Large intestine (tissue), 3 donors: ENCODE measurements around the gene PPP2R2B. TPM values are rescaled to one million over a fixed set of nuclear protein-coding genes. Genes with fewer than 3 reads are reported as not detected.

Experiments
- DNase-seq, 2 donors: peaks; one replicate each; pipeline versions ENCODE4 v3.0.0 to v3.0.0-alpha.2; 2013
- H3K27ac ChIP-seq: one replicate; pipeline ENCODE4 v1.5.1; 2013; ENCODE audit warnings: low read length
- H3K27me3 ChIP-seq: 2 replicates; pipeline ENCODE4 v1.6.1; 2013; ENCODE audit warnings: low read length; ENCODE audit not compliant: control insufficient read depth, insufficient read depth
- H3K36me3 ChIP-seq: 2 replicates; pipeline ENCODE4 v1.6.1; 2013; ENCODE audit warnings: low read length; ENCODE audit not compliant: control insufficient read depth, insufficient read depth
- H3K4me1 ChIP-seq: one replicate; pipeline ENCODE4 v1.6.1; 2013; ENCODE audit warnings: low read length; ENCODE audit not compliant: control insufficient read depth, insufficient read depth
- H3K4me3 ChIP-seq: one replicate; pipeline ENCODE4 v1.5.1; 2013; ENCODE audit warnings: low read length
- H3K9me3 ChIP-seq: one replicate; pipeline ENCODE4 v1.6.1; 2013; ENCODE audit warnings: mild to moderate bottlenecking, low read depth, low read length, moderate library complexity; ENCODE audit not compliant: control insufficient read depth
- WGBS: methylation state at CpG from one replicate; pipeline ENCODE4 v1.1.5; 2013; ENCODE audit warnings: low lambda C conversion rate; ENCODE audit not compliant: insufficient coverage; 5-methylcytosine and 5-hydroxymethylcytosine counted together
- polyA plus RNA-seq: library from polyadenylated mRNA; unstranded; fragments of 120-200 nt; gene quantifications from one replicate; pipeline ENCODE4 v1.2.1, GENCODE V29; 2013

Gene PPP2R2B
- polyA plus RNA-seq, 1 donor = 8.0 TPM

GRCh38 chr5:146889169-146889568, 10.6 kb upstream of the PPP2R2B start:
- Histone ChIP-seq H3K36me3 (no peaks in the 10 kb centered on the region), H3K9me3 (no peaks in the 10 kb centered on the region), H3K27ac (peak overlapping the region; percentile 16), H3K4me3 (no peak overlapping the region), H3K27me3 (no peaks in the 10 kb centered on the region), H3K4me1 (peaks cover 5% of the 10 kb centered on the region)
- peak; percentile 31 to 51 for DNase-seq
- WGBS = no CpG with 5 or more reads among the region's 1 CpG

- WGBS = 58% methylated on average over 2 of the region's 3 CpGs
- no peak for DNase-seq
- H3K27me3 ChIP-seq = no peaks in the 10 kb centered on the region
- peak overlapping the region; percentile 16 for H3K27ac ChIP-seq
- H3K36me3 ChIP-seq = no peaks in the 10 kb centered on the region
- H3K4me3 ChIP-seq = no peak overlapping the region
- no peaks in the 10 kb centered on the region for H3K9me3 ChIP-seq
- H3K4me1 ChIP-seq = peaks cover 6% of the 10 kb centered on the region
These were observed 9.9 kb upstream of the PPP2R2B start for GRCh38 chr5:146888351-146888978.

- no peaks in the 10 kb centered on the region for H3K9me3 ChIP-seq
- H3K27ac ChIP-seq = peak overlapping the region; percentile 88
- peaks cover 12% of the 10 kb centered on the region for H3K4me1 ChIP-seq
- peak; percentile 37 to 81 for DNase-seq
- WGBS = 50% methylated on average over 1 of the region's 5 CpGs
- no peak overlapping the region for H3K4me3 ChIP-seq
- H3K27me3 ChIP-seq = peaks cover 6% of the 10 kb centered on the region
- no peaks in the 10 kb centered on the region for H3K36me3 ChIP-seq
These were observed 5.6 kb upstream of the PPP2R2B start for GRCh38 chr5:146884066-146884626.

DNA sequence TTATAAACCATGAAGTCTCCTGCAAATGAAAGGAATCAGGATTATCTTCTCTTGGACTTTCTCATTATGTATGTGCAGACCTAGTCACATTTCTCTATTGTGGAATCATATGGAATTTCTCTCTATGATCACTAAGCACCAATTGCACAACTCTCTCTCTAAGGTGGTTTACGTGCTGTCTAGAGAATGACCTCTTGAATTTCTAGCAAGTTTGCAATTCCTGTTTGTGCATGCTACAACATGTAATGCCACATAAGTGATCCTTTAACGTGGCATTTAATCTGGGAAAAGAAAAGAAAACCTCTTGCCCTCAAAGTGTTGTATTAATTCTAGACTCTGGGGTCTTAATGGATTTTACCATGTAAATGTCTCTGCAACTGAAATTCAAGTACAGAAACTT, 5.0 kb upstream of the PPP2R2B start:
- peaks cover 15% of the 10 kb centered on the region for H3K4me1 ChIP-seq
- WGBS = 50% methylated on average over 1 of the region's 2 CpGs
- H3K27ac ChIP-seq = peak overlapping the region; percentile 88
- no peaks in the 10 kb centered on the region for H3K9me3 ChIP-seq
- H3K36me3 ChIP-seq = no peaks in the 10 kb centered on the region
- H3K4me3 ChIP-seq = no peak overlapping the region
- DNase-seq = peak; percentile 73 to 87
- peaks cover 12% of the 10 kb centered on the region for H3K27me3 ChIP-seq

DNA sequence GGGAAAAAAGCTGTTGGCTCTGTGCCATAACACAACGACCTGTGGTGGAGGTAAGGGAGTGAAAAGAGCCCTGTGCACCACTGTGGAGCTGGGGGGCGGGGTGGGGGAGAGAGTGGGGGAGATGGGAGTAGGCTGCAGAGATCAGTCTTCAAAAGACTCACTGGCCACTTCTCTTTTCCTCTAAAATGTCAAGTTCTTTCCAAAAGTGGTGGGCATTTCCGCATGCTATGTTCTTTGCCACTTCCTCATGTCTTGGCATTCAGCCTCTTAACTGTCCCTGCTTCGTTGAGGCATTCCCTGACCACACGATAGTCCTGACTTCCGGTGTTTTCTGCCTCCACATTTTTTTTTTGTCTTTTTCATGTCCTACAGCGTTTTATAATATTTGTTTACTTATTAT, 2.4 kb upstream of the PPP2R2B start:
- WGBS = 95% methylated on average over 5 of the region's 7 CpGs
- no peak for DNase-seq
- Histone ChIP-seq H3K27me3 (peaks cover 31% of the 10 kb centered on the region), H3K4me3 (no peak overlapping the region), H3K4me1 (peaks cover 15% of the 10 kb centered on the region), H3K27ac (no peak overlapping the region), H3K9me3 (no peaks in the 10 kb centered on the region), H3K36me3 (no peaks in the 10 kb centered on the region)

DNA sequence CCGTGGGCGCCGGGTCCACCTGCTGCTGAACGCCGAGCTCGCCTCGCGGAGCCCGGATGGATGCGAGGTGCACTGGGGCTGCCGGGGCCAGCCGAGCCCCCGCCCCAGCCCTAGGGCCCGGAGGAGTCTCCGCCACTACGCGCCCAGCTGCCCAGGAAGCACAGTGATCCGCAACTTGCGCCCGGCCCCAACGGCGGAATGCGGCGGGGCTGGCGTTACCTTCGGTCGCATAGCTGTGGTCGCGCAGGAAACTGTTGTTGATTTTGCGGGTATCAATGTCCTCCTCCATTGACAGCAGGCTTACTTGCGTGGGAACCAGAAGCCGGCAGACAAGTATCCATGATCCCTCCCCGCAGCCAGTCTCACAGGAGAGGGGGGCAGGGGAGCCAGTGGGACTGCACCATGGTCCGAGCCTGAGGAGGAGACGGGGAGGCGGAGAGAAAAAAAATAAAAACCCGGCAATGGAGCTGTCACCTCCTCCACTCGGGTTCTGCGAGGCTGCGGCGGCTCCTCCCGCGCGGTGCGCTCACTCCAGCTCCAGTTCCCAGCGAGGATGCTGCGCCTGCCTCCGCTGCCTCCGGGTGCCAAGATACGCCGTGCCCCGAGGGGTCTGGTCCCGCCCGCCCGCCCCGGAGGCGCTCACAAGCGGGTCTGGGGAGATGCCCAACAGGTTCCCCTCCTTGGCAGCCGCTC, 628 bp downstream of the PPP2R2B start:
- Histone ChIP-seq H3K27me3 (peaks cover 31% of the 10 kb centered on the region), H3K4me1 (peaks cover 7% of the 10 kb centered on the region), H3K9me3 (no peaks in the 10 kb centered on the region), H3K36me3 (no peaks in the 10 kb centered on the region), H3K27ac (no peak overlapping the region), H3K4me3 (peak overlapping the region; percentile 50)
- peak in 1 of 2 donors; percentile 41 for DNase-seq
- WGBS = no CpG with 5 or more reads among the region's 59 CpGs

DNA sequence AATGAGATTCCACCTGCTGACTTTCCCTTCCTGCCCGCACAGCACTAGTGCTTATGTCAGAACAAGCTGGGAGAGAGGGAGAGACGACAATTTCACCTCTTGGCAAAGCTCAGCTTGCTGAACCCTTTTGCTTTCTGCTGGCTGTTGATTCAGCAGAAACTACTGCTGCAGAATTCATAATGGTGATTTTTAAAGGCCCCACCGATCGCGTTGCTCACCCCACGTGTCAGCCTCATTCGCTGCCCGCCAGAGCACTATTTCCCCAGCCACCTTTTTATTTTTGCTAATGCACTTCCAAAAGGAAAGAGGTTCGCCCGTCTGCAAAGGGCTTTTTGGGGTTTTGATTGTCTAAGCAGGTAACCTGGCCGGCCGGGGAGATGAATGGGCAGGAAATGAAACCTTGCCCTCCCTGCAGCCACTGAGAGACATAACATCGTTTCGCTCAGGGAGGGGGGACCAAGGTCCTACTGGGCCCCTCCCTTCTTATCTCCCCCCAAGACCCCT, 1.3 kb downstream of the PPP2R2B start:
- DNase-seq = peak in 1 of 2 donors; percentile 20
- Histone ChIP-seq H3K27me3 (peaks cover 31% of the 10 kb centered on the region), H3K36me3 (no peaks in the 10 kb centered on the region), H3K4me3 (peak overlapping the region; percentile 50), H3K9me3 (no peaks in the 10 kb centered on the region), H3K27ac (no peak overlapping the region), H3K4me1 (peaks cover 3% of the 10 kb centered on the region)
- no CpG with 5 or more reads among the region's 14 CpGs for WGBS

DNA sequence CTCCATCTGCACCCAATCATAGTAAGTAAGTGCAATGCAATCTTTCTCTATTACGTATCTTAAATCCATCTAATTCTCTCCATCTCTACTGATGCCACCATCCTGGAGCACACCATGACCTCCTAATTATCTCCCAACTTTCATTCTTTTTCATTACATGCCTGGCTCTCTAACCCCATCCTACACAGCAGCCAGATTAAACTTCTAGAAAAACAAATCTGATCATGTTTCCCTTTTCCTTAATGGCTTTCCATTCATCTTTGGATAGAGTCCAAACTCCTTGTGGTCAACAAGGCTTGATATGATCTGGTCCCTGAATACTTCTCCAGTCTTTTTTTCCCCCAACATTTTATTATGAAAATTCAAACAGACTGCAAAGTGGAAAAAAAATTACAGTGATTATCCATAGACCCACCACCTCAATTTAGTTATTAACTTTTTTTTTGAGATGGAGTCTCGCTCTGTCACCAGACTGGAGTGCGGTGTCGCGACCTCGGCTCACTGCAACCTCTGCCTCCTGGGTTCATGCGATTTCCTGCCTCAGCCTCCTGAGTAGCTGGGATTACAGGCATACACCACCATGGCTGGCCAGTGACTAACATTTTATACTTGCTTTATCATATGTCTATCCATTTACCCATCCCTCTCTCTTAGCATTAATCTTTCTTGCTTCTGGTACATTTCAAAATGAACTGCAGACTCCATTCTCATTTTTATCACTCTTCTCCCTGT, 5.2 kb downstream of the PPP2R2B start:
- Histone ChIP-seq H3K27me3 (peaks cover 17% of the 10 kb centered on the region), H3K4me1 (no peaks in the 10 kb centered on the region), H3K4me3 (no peak overlapping the region), H3K27ac (no peak overlapping the region), H3K36me3 (no peaks in the 10 kb centered on the region), H3K9me3 (no peaks in the 10 kb centered on the region)
- 89% methylated on average over 1 of the region's 7 CpGs for WGBS
- DNase-seq = no peak

GRCh38 chr5:146872188-146872587, 6.4 kb downstream of the PPP2R2B start:
- no peak for DNase-seq

GRCh38 chr5:146867996-146868708, 10.4 kb downstream of the PPP2R2B start:
- no peak overlapping the region for H3K27ac ChIP-seq
- H3K9me3 ChIP-seq = no peaks in the 10 kb centered on the region
- DNase-seq = no peak
- WGBS = no CpG with 5 or more reads among the region's 1 CpG
- H3K27me3 ChIP-seq = no peaks in the 10 kb centered on the region
- no peak overlapping the region for H3K4me3 ChIP-seq
- no peaks in the 10 kb centered on the region for H3K4me1 ChIP-seq
- H3K36me3 ChIP-seq = no peaks in the 10 kb centered on the region

More at GRCh38 chr5:146872188-146872587, 6.4 kb downstream of the PPP2R2B start:
- Histone ChIP-seq H3K9me3 (no peaks in the 10 kb centered on the region), H3K4me1 (no peaks in the 10 kb centered on the region), H3K27ac (no peak overlapping the region), H3K4me3 (no peak overlapping the region), H3K36me3 (no peaks in the 10 kb centered on the region), H3K27me3 (peaks cover 6% of the 10 kb centered on the region)
- no CpG with 5 or more reads among the region's 1 CpG for WGBS
